Sigmoid colon (tissue), 4 donors: Measurements from ENCODE around the gene METTL13.

Experiments
- CTCF ChIP-seq, 4 experiments: fragments of 450-650 bp in 3 of 4; fragments of 200-600 bp in 1 of 4; IDR thresholded peaks; one replicate each; pipeline ENCODE4 v1.5.1; 2016 to 2019; ENCODE audit warnings: antibody characterized with exemption in 4 of 4, mild to moderate bottlenecking in 3 of 4, moderate library complexity in 2 of 4
- POLR2AphosphoS5 ChIP-seq, 4 donors: sonication (generic); formaldehyde crosslinking; IDR thresholded peaks; one replicate each; pipeline ENCODE4 v1.6.1; 2017; ENCODE audit warnings: antibody characterized with exemption in 4 of 4

- TF ChIP-seq POLR2AphosphoS5 (IDR thresholded peaks at IDR 0.05) (no peak), CTCF (IDR thresholded peaks at IDR 0.05) (no peak)
These were observed 8.9 kb downstream of the METTL13 start for GRCh38 chr1:171790318-171790717.
